MM.1S (cell line): ENCODE results near the gene CPPED1.

Experiments
- DNase-seq: peaks from one replicate; pipeline ENCODE4 v3.0.0-alpha.2; 2015
- H2AFZ ChIP-seq: fragments of 300-600 bp; sonication (generic); 2 replicates; pipeline ENCODE4 v1.6.0; 2016; ENCODE audit warnings: antibody characterized with exemption, low read length
- H3F3A ChIP-seq: fragments of 300-600 bp; sonication (generic); 2 replicates; pipeline ENCODE4 v1.6.1; 2016; ENCODE audit warnings: mild to moderate bottlenecking, antibody characterized with exemption, low read length, moderate library complexity, mixed read lengths; ENCODE audit not compliant: insufficient read depth
- H3K27ac ChIP-seq: fragments of 300-600 bp; sonication (generic); 2 replicates; pipeline ENCODE4 v1.5.1; 2016; ENCODE audit warnings: mild to moderate bottlenecking, low read length
- H3K27me3 ChIP-seq: fragments of 300-600 bp; sonication (generic); replicated peaks from 2 replicates; pipeline ENCODE4 v1.6.0; 2016; ENCODE audit warnings: low read length; ENCODE audit not compliant: insufficient read depth
- H3K36me3 ChIP-seq: fragments of 300-600 bp; sonication (generic); replicated peaks from 2 replicates; pipeline ENCODE4 v1.6.1; 2016; ENCODE audit warnings: mild to moderate bottlenecking, low read length, mixed read lengths; ENCODE audit not compliant: insufficient read depth
- H3K4me1 ChIP-seq: fragments of 300-600 bp; sonication (generic); 2 replicates; pipeline ENCODE4 v1.6.1; 2016; ENCODE audit warnings: low read length, mixed read lengths
- H3K4me2 ChIP-seq: fragments of 300-600 bp; sonication (generic); 2 replicates; pipeline ENCODE4 v1.6.0; 2016; ENCODE audit warnings: low read depth, low read length
- H3K4me3 ChIP-seq: fragments of 300-600 bp; sonication (generic); 2 replicates; pipeline ENCODE4 v1.5.1; 2016; ENCODE audit warnings: low read length, mixed read lengths
- H3K79me2 ChIP-seq: fragments of 300-600 bp; sonication (generic); 2 replicates; pipeline ENCODE4 v1.6.1; 2016; ENCODE audit warnings: mixed run types, low read length, mixed read lengths
- H3K9ac ChIP-seq: fragments of 300-600 bp; sonication (generic); 2 replicates; pipeline ENCODE4 v1.6.1; 2016; ENCODE audit warnings: low read length, mixed read lengths
- H3K9me2 ChIP-seq: fragments of 300-600 bp; sonication (generic); replicated peaks from 2 replicates; pipeline ENCODE4 v1.6.1; 2016; ENCODE audit warnings: mild to moderate bottlenecking, low read length, mixed read lengths; ENCODE audit not compliant: insufficient read depth
- H3K9me3 ChIP-seq: fragments of 300-600 bp; sonication (generic); replicated peaks from 2 replicates; pipeline ENCODE4 v1.6.1; 2016; ENCODE audit warnings: mild to moderate bottlenecking, low read length, mixed read lengths; ENCODE audit not compliant: insufficient read depth
- H4K20me1 ChIP-seq: fragments of 300-600 bp; sonication (generic); 2 replicates; pipeline ENCODE4 v1.6.1; 2016; ENCODE audit warnings: mild to moderate bottlenecking, low read length, moderate library complexity, mixed read lengths; ENCODE audit not compliant: insufficient read depth
- EZH2 ChIP-seq: fragments of 300-600 bp; sonication (generic); optimal IDR thresholded peaks from 2 replicates; pipeline ENCODE3; 2017; ENCODE audit warnings: low read depth, mild to moderate bottlenecking, antibody characterized with exemption, low read length, mixed read lengths
- EZH2phosphoT487 ChIP-seq: fragments of 300-600 bp; sonication (generic); IDR thresholded peaks from 2 replicates; pipeline ENCODE4 v1.6.1; 2018; ENCODE audit warnings: antibody characterized with exemption, low read length
- TF ChIP-seq, protein P1 (sequence below): fragments of 300-600 bp; sonication (generic); IDR thresholded peaks from 2 replicates; pipeline ENCODE4 v1.5.1; 2016; ENCODE audit warnings: antibody characterized with exemption, low read length, mixed read lengths

Gene CPPED1

GRCh38 chr16:12700161-12700560 lies 103.5 kb downstream of the CPPED1 start:
- H3K27me3 ChIP-seq, result no peaks in the 10 kb centered on the region
- no peaks in the 10 kb centered on the region for H3K4me1 ChIP-seq
- H3F3A ChIP-seq, result no peaks in the 10 kb centered on the region
- no peak overlapping the region for H3K27ac ChIP-seq
- no peak overlapping the region for H3K4me3 ChIP-seq
- H3K4me2 ChIP-seq, result no peak overlapping the region
- no peak overlapping the region for H3K9ac ChIP-seq
- TF ChIP-seq, protein P1, sequence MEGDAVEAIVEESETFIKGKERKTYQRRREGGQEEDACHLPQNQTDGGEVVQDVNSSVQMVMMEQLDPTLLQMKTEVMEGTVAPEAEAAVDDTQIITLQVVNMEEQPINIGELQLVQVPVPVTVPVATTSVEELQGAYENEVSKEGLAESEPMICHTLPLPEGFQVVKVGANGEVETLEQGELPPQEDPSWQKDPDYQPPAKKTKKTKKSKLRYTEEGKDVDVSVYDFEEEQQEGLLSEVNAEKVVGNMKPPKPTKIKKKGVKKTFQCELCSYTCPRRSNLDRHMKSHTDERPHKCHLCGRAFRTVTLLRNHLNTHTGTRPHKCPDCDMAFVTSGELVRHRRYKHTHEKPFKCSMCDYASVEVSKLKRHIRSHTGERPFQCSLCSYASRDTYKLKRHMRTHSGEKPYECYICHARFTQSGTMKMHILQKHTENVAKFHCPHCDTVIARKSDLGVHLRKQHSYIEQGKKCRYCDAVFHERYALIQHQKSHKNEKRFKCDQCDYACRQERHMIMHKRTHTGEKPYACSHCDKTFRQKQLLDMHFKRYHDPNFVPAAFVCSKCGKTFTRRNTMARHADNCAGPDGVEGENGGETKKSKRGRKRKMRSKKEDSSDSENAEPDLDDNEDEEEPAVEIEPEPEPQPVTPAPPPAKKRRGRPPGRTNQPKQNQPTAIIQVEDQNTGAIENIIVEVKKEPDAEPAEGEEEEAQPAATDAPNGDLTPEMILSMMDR, result no peak
- no peak for TF ChIP-seq EZH2phosphoT487
- no peak for TF ChIP-seq EZH2
- H3K36me3 ChIP-seq, result no peaks in the 10 kb centered on the region
- H3K9me3 ChIP-seq, result no peaks in the 10 kb centered on the region
- no peak for DNase-seq
- H3K9me2 ChIP-seq, result no peaks in the 10 kb centered on the region
- no peak overlapping the region for H2AFZ ChIP-seq
- H3K79me2 ChIP-seq, result no peaks in the 10 kb centered on the region
- no peaks in the 10 kb centered on the region for H4K20me1 ChIP-seq

DNA sequence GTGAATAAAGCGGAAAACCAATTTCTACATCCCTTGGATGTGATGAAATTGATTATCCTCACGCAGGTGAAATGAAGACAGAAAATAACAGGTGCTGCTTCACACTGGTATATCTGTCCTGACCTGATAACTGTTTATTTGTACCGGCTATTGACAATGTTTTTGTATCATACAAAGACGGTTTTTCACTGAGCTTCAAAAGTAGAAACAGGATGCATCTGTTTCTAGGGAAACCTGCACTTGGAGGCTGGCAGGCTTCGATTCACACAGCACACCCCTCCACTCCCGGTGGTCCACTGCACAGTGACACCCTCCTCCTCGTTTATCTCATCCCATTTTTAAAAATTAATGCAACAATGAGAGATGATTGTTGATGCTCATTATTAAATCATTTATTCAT lies 104.5 kb downstream of the CPPED1 start:
- H3K9me2 ChIP-seq, result no peaks in the 10 kb centered on the region
- no peak overlapping the region for H3K4me2 ChIP-seq
- H2AFZ ChIP-seq, result no peak overlapping the region
- H4K20me1 ChIP-seq, result no peaks in the 10 kb centered on the region
- no peak overlapping the region for H3K4me3 ChIP-seq
- no peaks in the 10 kb centered on the region for H3K27me3 ChIP-seq
- H3F3A ChIP-seq, result no peaks in the 10 kb centered on the region
- DNase-seq, result no peak
- TF ChIP-seq, protein P1, result no peak
- no peak for TF ChIP-seq EZH2
- TF ChIP-seq EZH2phosphoT487, result no peak
- no peaks in the 10 kb centered on the region for H3K79me2 ChIP-seq
- no peaks in the 10 kb centered on the region for H3K9me3 ChIP-seq
- H3K9ac ChIP-seq, result no peak overlapping the region
- no peaks in the 10 kb centered on the region for H3K36me3 ChIP-seq
- no peaks in the 10 kb centered on the region for H3K4me1 ChIP-seq
- H3K27ac ChIP-seq, result no peak overlapping the region

GRCh38 chr16:12697437-12697836 lies 106.2 kb downstream of the CPPED1 start:
- Histone ChIP-seq H3K27me3 (no peaks in the 10 kb centered on the region), H3K4me1 (no peaks in the 10 kb centered on the region), H3K27ac (no peak overlapping the region), H3K79me2 (no peaks in the 10 kb centered on the region), H3K4me2 (no peak overlapping the region), H2AFZ (no peak overlapping the region), H3K9me2 (no peaks in the 10 kb centered on the region), H3K9me3 (no peaks in the 10 kb centered on the region), H3K4me3 (no peak overlapping the region), H3K36me3 (no peaks in the 10 kb centered on the region), H4K20me1 (no peaks in the 10 kb centered on the region), H3F3A (no peaks in the 10 kb centered on the region), H3K9ac (no peak overlapping the region)
- no peak for DNase-seq
- TF ChIP-seq EZH2phosphoT487 (no peak), EZH2 (no peak)
- TF ChIP-seq, protein P1, result no peak

GRCh38 chr16:12695454-12695853 lies 108.2 kb downstream of the CPPED1 start:
- H3K4me3 ChIP-seq, result no peak overlapping the region
- no peak overlapping the region for H2AFZ ChIP-seq
- no peaks in the 10 kb centered on the region for H4K20me1 ChIP-seq
- no peaks in the 10 kb centered on the region for H3K9me3 ChIP-seq
- no peaks in the 10 kb centered on the region for H3K27me3 ChIP-seq
- TF ChIP-seq EZH2phosphoT487 (no peak), EZH2 (no peak)
- TF ChIP-seq, protein P1, result no peak
- H3K4me2 ChIP-seq, result no peak overlapping the region
- no peaks in the 10 kb centered on the region for H3K9me2 ChIP-seq
- no peaks in the 10 kb centered on the region for H3K79me2 ChIP-seq
- H3K36me3 ChIP-seq, result no peaks in the 10 kb centered on the region
- no peaks in the 10 kb centered on the region for H3K4me1 ChIP-seq
- H3K9ac ChIP-seq, result no peak overlapping the region
- H3F3A ChIP-seq, result no peaks in the 10 kb centered on the region
- no peak overlapping the region for H3K27ac ChIP-seq
- DNase-seq, result no peak
